GM19372 (cell line): ENCODE data around the gene KDM6A.
"Not testable (repeated sequence)": the region's sequence is repeated elsewhere in the genome, so short reads cannot be mapped to it uniquely, and the experiment has no call there.

ENCODE experiments used
- ATAC-seq: cut with Tn5 transposase; IDR thresholded peaks from one replicate; pipeline ENCODE4 v1.9.1; 2021; ENCODE audit warnings: mild to moderate bottlenecking, low read depth, moderate library complexity; ENCODE audit not compliant: unreplicated experiment

Gene KDM6A

DNA sequence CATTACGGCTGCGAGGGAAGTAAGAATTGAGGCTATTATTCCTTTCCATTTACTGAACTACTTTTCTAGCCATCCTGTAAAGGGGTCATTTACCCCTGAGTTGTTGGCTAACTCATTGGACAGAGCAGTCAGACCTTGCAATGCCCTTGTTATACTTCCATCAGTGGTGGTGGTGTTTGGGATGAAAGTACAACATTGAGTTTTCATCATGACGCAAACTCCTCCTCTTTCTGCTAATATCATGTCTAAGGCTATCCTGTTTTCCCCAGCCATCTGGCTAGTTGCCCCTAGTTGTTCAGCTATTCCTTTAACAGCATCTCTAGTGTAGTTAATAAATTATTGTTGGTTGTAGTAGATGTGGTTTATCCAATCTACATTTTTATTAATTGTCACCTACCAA, 126.9 kb downstream of the KDM6A start:
- ATAC-seq, result not testable (repeated sequence)

GRCh38 chrX:45001048-45001447, 128.1 kb downstream of the KDM6A start:
- ATAC-seq, result no peak

DNA sequence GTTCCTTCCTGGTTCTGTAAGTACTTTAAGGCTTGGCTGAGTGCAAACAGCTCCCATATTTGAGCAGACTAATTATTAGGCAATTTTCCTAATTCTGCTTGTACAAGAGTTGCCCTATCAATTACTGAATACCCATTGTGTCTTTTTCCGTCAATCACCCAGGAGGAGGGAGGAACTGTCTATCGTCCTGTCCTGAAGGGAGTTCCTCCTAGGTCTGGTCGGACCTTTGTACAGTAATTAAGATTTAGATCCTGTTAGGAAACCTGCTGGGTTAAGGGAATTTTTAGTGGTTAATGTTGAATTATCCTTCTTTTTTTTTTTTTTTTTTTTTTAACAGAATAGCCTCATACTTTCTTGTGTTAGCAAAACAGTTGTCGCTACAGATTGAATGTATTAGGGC, 130.1 kb downstream of the KDM6A start:
- ATAC-seq, result no peak

GRCh38 chrX:45006002-45006800, 133.2 kb downstream of the KDM6A start:
- no peak for ATAC-seq

- ATAC-seq, result no peak
These were observed 134.6 kb downstream of the KDM6A start for GRCh38 chrX:45007598-45007997.

DNA sequence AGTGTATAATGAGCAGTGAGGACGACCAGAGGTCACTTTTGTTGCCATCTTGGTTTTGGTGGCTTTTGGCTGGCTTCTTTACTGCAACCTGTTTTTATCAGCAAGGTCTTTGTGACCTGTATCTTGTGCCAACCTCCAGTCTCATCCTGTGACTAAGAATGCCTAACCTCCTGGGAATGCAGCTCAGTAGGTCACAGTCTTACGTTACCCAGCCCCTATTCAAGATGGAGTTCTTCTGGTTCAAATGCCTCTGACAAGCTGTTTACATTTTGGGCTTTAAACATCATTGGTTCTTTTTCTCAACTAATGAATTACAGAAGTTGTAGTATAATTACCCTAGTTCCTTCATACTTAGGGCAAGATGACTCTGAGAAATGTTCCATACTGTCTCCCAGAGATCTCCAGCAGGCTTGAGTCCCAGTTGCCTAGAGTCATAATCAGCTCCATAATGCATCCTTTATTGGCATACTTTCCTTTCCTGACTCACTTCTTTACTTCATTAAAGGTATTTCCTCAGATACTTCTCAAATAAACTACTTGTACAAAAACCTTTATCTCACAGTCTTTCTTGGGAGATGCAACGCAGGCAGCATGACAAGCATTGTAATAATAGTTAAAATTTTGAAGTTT, 136.5 kb downstream of the KDM6A start:
- ATAC-seq, result no peak

- no peak for ATAC-seq
These were observed 138.1 kb downstream of the KDM6A start for GRCh38 chrX:45011131-45011530.

- no peak for ATAC-seq
These were observed 138.6 kb downstream of the KDM6A start for GRCh38 chrX:45011597-45011996.

DNA sequence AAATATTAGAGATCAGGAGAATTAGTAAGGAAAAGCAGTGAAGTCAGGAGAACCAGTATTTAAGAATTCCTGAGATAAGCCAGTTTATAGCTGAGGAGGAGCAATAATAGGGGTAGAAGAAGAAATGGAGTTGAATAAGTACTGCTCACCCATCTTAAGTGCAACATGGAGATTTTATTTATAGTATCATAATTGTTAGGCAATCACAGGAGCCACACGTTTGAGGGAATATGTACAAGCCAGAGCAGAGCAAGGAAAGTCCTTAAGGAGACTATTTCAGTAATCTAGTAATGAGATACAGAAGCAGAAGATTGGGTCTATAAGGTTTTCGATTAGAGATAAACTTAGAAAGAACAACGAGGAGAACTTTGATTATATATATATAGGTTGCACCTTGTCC, 145.0 kb downstream of the KDM6A start:
- no peak for ATAC-seq

DNA sequence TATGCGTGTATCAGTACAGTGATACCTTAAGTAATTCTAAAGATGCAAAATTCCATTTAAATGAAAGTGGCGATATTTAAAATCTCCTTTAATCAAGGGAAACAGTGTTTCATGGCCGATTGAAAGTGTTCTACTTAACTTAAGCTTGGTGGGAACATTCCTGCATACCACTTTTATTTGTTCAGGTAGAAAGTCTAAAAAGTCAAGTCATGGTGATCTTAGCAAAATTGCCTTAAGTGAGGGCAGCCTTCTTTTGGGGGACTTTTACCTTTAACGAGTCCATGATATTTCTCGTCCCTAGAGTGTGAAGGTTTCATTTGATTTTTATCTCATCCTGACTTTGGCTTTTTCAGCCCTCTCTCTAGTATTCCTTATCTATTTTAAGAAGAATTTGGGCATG, 149.2 kb downstream of the KDM6A start:
- ATAC-seq, result no peak

GRCh38 chrX:45024501-45024900, 151.5 kb downstream of the KDM6A start:
- ATAC-seq, result no peak

DNA sequence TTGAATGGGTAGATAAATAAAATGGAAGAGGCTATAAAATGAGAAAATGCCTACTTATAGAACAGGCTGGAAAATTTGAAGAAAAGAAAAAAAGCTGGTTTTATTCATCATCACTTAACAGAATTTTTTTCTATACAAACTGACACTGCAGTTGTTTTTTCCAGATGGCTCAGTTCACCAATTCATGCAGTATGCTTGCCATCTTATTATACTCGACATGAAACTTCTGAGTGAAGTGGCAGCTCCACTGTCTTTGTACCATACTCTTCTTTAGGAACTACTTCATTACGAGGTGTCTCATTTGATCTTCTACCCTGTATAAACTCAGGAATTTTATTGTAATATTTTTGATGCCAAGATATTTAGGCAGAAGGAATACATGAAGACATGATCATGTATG, 153.0 kb downstream of the KDM6A start:
- no peak for ATAC-seq

- no peak for ATAC-seq
These were observed 158.9 kb downstream of the KDM6A start for GRCh38 chrX:45031830-45032378.

DNA sequence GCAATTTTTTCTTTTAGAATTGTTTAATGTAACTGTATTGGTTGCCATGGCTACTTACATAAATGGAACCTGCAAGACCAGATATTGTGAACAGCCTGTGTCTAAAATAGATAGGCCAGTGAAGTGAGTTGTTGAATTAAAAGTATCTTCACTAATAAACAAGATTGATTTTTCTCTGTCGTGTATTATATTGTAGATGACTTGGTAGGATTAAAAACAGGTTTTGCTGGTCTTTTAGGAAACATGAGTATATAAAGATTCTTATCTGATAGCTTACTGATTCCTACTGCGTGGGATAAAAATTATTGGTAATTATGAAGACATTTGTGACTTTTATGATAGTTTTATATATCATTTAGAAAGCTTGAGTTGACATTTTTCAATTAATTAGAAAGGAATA, 162.1 kb downstream of the KDM6A start:
- no peak for ATAC-seq

DNA sequence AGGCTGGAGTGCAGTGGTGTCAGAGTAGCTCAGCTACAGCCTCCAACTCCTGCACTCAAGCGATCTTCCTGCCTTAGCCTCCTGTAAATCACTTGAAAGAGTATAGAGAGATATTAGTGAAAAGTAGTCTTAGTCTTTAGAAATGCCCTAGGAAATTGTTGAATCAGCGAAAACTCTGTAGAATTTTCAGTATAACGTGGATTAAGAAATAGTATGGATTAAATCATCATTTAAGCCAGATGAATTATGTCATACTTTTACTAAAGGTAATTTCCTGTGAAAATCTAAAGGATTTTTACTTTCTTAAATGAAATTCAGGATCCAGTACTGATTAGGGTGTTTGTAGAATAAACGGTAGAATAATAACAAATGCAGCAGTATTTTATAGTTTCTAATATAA, 163.2 kb downstream of the KDM6A start:
- no peak for ATAC-seq

GRCh38 chrX:45040137-45040536, 167.1 kb downstream of the KDM6A start:
- ATAC-seq, result not testable (repeated sequence)

DNA sequence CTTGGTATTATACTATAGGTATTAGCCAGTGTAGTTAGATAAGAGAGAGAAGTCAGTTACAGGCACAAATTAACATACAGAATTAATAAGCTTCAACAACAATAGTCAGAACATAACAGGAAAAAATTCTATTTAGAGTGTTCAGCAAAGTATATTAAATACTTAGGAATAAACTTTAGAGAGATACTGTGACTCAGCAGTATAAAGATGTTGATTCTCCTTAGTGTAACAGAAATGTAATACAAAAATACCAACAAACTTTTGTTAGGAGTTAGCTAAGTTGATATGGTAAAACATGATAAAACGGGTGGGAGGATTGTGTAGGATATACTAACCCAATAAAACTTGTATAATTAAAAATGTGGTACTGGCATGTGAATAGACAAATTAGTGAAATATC, 173.4 kb downstream of the KDM6A start:
- no peak for ATAC-seq

DNA sequence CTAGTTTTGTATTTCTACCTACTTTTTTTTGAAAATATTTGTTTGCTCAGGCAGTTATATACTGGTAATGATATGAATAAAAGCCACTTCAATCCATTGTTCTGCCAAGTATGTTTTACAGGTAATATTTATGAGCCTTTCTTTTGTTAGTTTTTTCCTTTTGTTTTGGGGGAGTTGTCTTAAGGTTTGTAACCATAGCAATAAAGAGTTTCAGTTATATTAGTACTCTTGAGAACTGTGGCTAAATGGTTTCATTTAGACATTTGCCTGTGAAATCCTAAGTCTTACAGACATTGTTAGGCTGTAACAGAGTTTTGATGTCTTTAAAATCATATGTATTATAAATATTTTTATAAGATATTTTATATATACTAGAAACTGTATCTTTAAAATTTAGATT, 177.6 kb downstream of the KDM6A start:
- ATAC-seq, result no peak

DNA sequence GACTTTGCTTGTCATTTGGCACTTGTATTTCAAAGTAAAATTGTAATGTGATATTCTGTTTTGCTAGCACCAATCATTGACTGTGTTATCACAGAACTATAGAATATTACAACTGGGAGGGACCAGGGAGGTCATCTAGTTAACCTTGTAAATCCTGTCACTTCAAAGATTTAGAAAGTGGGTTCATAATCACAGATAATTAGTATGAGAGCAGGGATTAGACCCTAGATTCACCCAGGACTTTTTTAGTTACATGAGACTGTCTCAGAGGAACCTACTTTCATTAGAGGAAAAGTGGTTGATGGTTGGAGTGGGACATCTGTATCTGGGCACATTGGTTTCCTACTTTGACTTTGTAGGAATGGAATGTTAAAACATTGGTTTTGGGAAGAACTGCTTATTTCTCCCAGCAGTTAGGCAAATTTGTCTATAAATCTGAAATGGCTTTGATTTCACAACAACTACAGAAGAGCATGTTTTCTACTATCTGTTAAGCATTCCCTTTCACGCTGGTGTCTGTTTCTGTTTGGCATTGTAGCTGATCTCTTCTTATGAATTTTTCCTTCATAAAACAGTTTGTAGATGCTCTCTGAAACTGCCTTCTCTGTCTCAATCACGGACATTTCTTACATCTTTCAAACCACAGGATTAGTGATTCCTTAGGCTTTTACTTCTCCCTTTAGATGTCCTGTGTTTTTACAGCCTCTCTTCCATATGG, 183.6 kb downstream of the KDM6A start:
- no peak for ATAC-seq

DNA sequence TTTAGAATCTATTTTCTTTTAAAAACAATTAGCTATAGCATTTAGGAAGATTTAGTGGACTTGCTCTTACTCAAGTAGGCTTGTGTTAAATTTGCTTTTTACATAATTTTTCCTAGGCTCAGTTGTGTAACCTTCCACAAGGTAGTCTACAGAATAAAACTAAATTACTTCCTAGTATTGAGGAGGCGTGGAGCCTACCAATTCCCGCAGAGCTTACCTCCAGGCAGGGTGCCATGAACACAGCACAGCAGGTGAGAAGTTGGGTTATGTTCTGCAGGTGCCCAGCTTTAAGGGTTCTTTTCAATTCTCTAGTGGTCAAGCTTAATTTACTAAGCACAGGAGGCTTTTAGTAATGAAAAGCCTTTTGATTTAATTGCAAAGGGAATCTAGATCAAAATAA, 186.9 kb downstream of the KDM6A start:
- ATAC-seq, result not testable (repeated sequence)
